IMR-90 (cell line): ENCODE results near the gene LMBRD2. TPM values are rescaled to one million over a fixed set of nuclear protein-coding genes. Genes with fewer than 3 reads are reported as not detected.

Source experiments
- ATAC-seq: fragments of 200-7000 bp; cut with Tn5 transposase; 2 replicates; pipeline ENCODE4 v1.9.1; 2020; ENCODE audit warnings: low read depth, mild to moderate bottlenecking, moderate library complexity
- BruUV-seq: library from RNA; stranded (reverse); fragments of 400-500 nt; replicated peaks from 2 replicates; lab custom pipeline; 2021; lab: Mats Ljungman, UMichigan
- CTCF ChIA-PET: fragments of 300-600 bp; formaldehyde crosslinking; extraction: SDS; loops from one replicate; lab custom pipeline; 2021; ENCODE audit warnings: antibody characterized with exemption; lab: Yijun Ruan, JAX
- POLR2A ChIA-PET: fragments of 300-600 bp; sonication (Branson Sonifier 250); formaldehyde crosslinking; loops from one replicate; lab custom pipeline; 2022; ENCODE audit warnings: antibody characterized with exemption; ENCODE audit not compliant: unreplicated experiment; lab: Charles Lee
- DNase-seq: peaks from one replicate; pipeline ENCODE4 v3.0.0; 2013
- H2AFZ ChIP-seq: replicated peaks from 2 replicates; pipeline ENCODE3; 2013; ENCODE audit warnings: low read length, mild to moderate bottlenecking; ENCODE audit not compliant: poor library complexity
- H2AK5ac ChIP-seq: 2 replicates; pipeline ENCODE4 v1.6.1; 2013; ENCODE audit warnings: low read depth, low read length, inconsistent platforms
- H2AK9ac ChIP-seq: replicated peaks from 2 replicates; pipeline ENCODE3; 2013; ENCODE audit warnings: mild to moderate bottlenecking, low read depth, low read length, moderate library complexity; ENCODE audit not compliant: poor library complexity
- H2BK120ac ChIP-seq: 2 replicates; pipeline ENCODE4 v1.6.1; 2013; ENCODE audit warnings: low read depth, low read length, inconsistent platforms
- H2BK15ac ChIP-seq: 3 replicates; pipeline ENCODE4 v1.6.1; 2013; ENCODE audit warnings: low read depth, low read length, inconsistent platforms
- H2BK20ac ChIP-seq: 2 replicates; pipeline ENCODE4 v1.6.1; 2013; ENCODE audit warnings: low read depth, mild to moderate bottlenecking, inconsistent platforms, low read length, moderate library complexity
- H2BK5ac ChIP-seq: 2 replicates; pipeline ENCODE4 v1.6.1; 2013; ENCODE audit warnings: mild to moderate bottlenecking, low read depth, low read length, inconsistent platforms; ENCODE audit not compliant: poor library complexity, severe bottlenecking
- H3K14ac ChIP-seq: replicated peaks from 2 replicates; pipeline ENCODE4 v1.6.1; 2013; ENCODE audit warnings: low read depth, low read length, inconsistent platforms
- H3K18ac ChIP-seq: 2 replicates; pipeline ENCODE4 v1.6.1; 2013; ENCODE audit warnings: low read depth, low read length, control low read depth
- H3K23ac ChIP-seq: 2 replicates; pipeline ENCODE4 v1.6.1; 2013; ENCODE audit warnings: low read depth, low read length, inconsistent platforms
- H3K27ac ChIP-seq: 2 replicates; pipeline ENCODE4 v1.5.1; 2013; ENCODE audit warnings: mild to moderate bottlenecking, control low read depth, low read length; ENCODE audit not compliant: insufficient read depth
- H3K27me3 ChIP-seq: 2 replicates; pipeline ENCODE4 v1.6.1; 2013; ENCODE audit warnings: low read length; ENCODE audit not compliant: control insufficient read depth, insufficient read depth
- H3K36me3 ChIP-seq: 2 replicates; pipeline ENCODE4 v1.6.1; 2013; ENCODE audit warnings: low read length, mixed read lengths; ENCODE audit not compliant: control insufficient read depth, insufficient read depth
- H3K4ac ChIP-seq: 2 replicates; pipeline ENCODE4 v1.6.1; 2013; ENCODE audit warnings: low read depth, low read length, inconsistent platforms
- H3K4me1 ChIP-seq: 2 replicates; pipeline ENCODE4 v1.6.1; 2013; ENCODE audit warnings: low read length, mixed read lengths; ENCODE audit not compliant: control insufficient read depth, insufficient read depth
- H3K4me2 ChIP-seq: 2 replicates; pipeline ENCODE4 v1.6.1; 2013; ENCODE audit warnings: low read depth, mild to moderate bottlenecking, control low read depth, low read length, moderate library complexity
- H3K4me3 ChIP-seq: 2 replicates; pipeline ENCODE4 v1.5.1; 2013; ENCODE audit warnings: low read depth, mild to moderate bottlenecking, control low read depth, low read length, moderate library complexity; ENCODE audit not compliant: insufficient read depth
- H3K56ac ChIP-seq: 2 replicates; pipeline ENCODE4 v1.6.1; 2013; ENCODE audit warnings: low read length, inconsistent platforms; ENCODE audit not compliant: insufficient read depth; ENCODE audit errors: extremely low read depth
- H3K79me1 ChIP-seq, 2 experiments: 2 replicates each; pipeline ENCODE4 v1.6.1; 2013; ENCODE audit warnings: low read length in 2 of 2, inconsistent platforms in 1 of 2, low read depth in 1 of 2
- H3K9ac ChIP-seq: 2 replicates; pipeline ENCODE4 v1.6.1; 2013; ENCODE audit warnings: low read depth, low read length, control low read depth
- H3K9me1 ChIP-seq: 2 replicates; pipeline ENCODE4 v1.6.1; 2013; ENCODE audit warnings: low read length, inconsistent platforms; ENCODE audit not compliant: insufficient read depth
- H3K9me3 ChIP-seq: 2 replicates; pipeline ENCODE4 v1.6.1; 2013; ENCODE audit warnings: low read length; ENCODE audit not compliant: control insufficient read depth, insufficient read depth
- H4K20me1 ChIP-seq: 2 replicates; pipeline ENCODE4 v1.6.1; 2013; ENCODE audit warnings: low read length, inconsistent platforms; ENCODE audit not compliant: insufficient read depth
- H4K5ac ChIP-seq: 2 replicates; pipeline ENCODE4 v1.6.1; 2013; ENCODE audit warnings: mild to moderate bottlenecking, low read depth, low read length, control low read depth
- H4K8ac ChIP-seq, 2 experiments: 2 replicates each; pipeline ENCODE4 v1.6.1; 2013; ENCODE audit warnings: low read depth in 2 of 2, low read length in 2 of 2, control low read depth in 1 of 2, inconsistent platforms in 1 of 2
- H4K91ac ChIP-seq: 2 replicates; pipeline ENCODE4 v1.6.1; 2013; ENCODE audit warnings: low read depth, low read length, inconsistent platforms; ENCODE audit not compliant: insufficient read depth
- CEBPB ChIP-seq: IDR thresholded peaks from 2 replicates; pipeline ENCODE4 v1.6.1; 2012; ENCODE audit warnings: low read depth, low read length, improper control_type of control experiment
- MAFK ChIP-seq: IDR thresholded peaks from 2 replicates; pipeline ENCODE4 v1.6.1; 2012; ENCODE audit warnings: low read depth, low read length, improper control_type of control experiment
- MAZ ChIP-seq: IDR thresholded peaks from 2 replicates; pipeline ENCODE4 v1.6.1; 2012; ENCODE audit warnings: low read depth, mild to moderate bottlenecking, low read length, improper control_type of control experiment, moderate library complexity, borderline replicate concordance
- USF2 ChIP-seq: fragments of 150-350 bp; IDR thresholded peaks from 2 replicates; pipeline ENCODE4 v1.6.1; 2017; ENCODE audit warnings: mild to moderate bottlenecking, antibody characterized with exemption, low read length, low read depth
- WGBS, 2 experiments: methylation state at CpG; one replicate each; pipeline versions ENCODE4 v1.1.5 to v1.1.7; 2013; ENCODE audit warnings: missing lambda C conversion rate in 2 of 2; ENCODE audit not compliant: insufficient read length in 1 of 2; ENCODE audit errors: extremely low coverage in 2 of 2; 5-methylcytosine and 5-hydroxymethylcytosine counted together
- dilution Hi-C: fragments of 300-500 bp; cut with HindIII; formaldehyde crosslinking; loops from one replicate; pipeline ENCODE4 v1.14.3; 2018; ENCODE audit warnings: low sequenced_read_pairs; ENCODE audit not compliant: unreplicated experiment
- in situ Hi-C: fragments of 300-500 bp; cut with MboI; formaldehyde crosslinking; loops from 3 replicates; pipeline ENCODE4 v1.14.3; 2019; ENCODE audit warnings: low sequenced_read_pairs, inconsistent platforms, mixed read lengths
- intact Hi-C: fragments of 100-400 bp; cut with micrococcal nuclease; formaldehyde crosslinking; loops from 2 replicates; pipeline ENCODE4 v1.10.0; 2022
- polyA plus RNA-seq, 3 experiments: library from polyadenylated mRNA; depleted of rRNA; stranded (reverse); fragments of >200 nt; gene quantifications; 2 replicates each; pipeline ENCODE4 v1.2.3, GENCODE V29; 2012; ENCODE audit warnings: low replicate concordance in 1 of 3
- total RNA-seq: library from RNA; depleted of rRNA; stranded (reverse); fragments of >200 nt; gene quantifications from 2 replicates; pipeline ENCODE4 v1.2.3, GENCODE V29; 2012

LMBRD2 gene
- total and polyA plus RNA-seq, 2 of the 4 experiments (the other 2 are of a cell fraction), result 1.8 to 5.2 TPM

- peaks cover 64% of the 10 kb centered on the region for H3K36me3 ChIP-seq
- DNase-seq, result no peak
- no peak overlapping the region for H2AK5ac ChIP-seq
- H2AK9ac ChIP-seq, result no peak overlapping the region
- no TSS peak for BruUV-seq
- H3K4ac ChIP-seq, result no peak overlapping the region
- H4K20me1 ChIP-seq, result peaks cover 4% of the 10 kb centered on the region; the same call in 1 of the 2 replicates
- no peak overlapping the region for H2AFZ ChIP-seq
- no peak overlapping the region for H2BK20ac ChIP-seq
- no peak overlapping the region for H3K4me2 ChIP-seq
- no peak overlapping the region for H2BK5ac ChIP-seq
- H3K79me1 ChIP-seq, result peaks cover 54 to 58% of the 10 kb centered on the region in 2 experiments
- intact Hi-C loops, result no loop called here
- dilution Hi-C loops, result no loop called here
- POLR2A ChIA-PET, result interaction anchor here (0.5 kb wide), 1 partner anchor 31 kb away, joined by 8 read pairs; no protein-coding TSS in a partner anchor
- no CpG with 5 or more reads among the region's 9 CpGs for WGBS, 2 experiments
- no peak overlapping the region for H4K5ac ChIP-seq
- no peaks in the 10 kb centered on the region for H3K27me3 ChIP-seq
- H2BK15ac ChIP-seq, result no peak overlapping the region
- no peak overlapping the region for H2BK120ac ChIP-seq
- no peak overlapping the region for H4K91ac ChIP-seq
- TF ChIP-seq CEBPB (no peak), MAFK (no peak), USF2 (no peak), MAZ (no peak)
- H3K27ac ChIP-seq, result no peak overlapping the region
- H3K9me3 ChIP-seq, result no peaks in the 10 kb centered on the region
- ATAC-seq, result no peak
- H3K56ac ChIP-seq, result no peak overlapping the region
- no peak overlapping the region for H3K14ac ChIP-seq
- no peaks in the 10 kb centered on the region for H3K9me1 ChIP-seq
- H3K23ac ChIP-seq, result no peak overlapping the region
- in situ Hi-C loops, result no loop called here
- H3K4me3 ChIP-seq, result no peak overlapping the region
- H3K9ac ChIP-seq, result no peak overlapping the region
- no peak overlapping the region for H3K18ac ChIP-seq
- H4K8ac ChIP-seq, result no peak overlapping the region
- H3K4me1 ChIP-seq, result peaks cover 6% of the 10 kb centered on the region; the same call in 1 of the 2 replicates
- CTCF ChIA-PET, result no interaction called here
Measured at GRCh38 chr5:36162810-36163486, 11.3 kb upstream of the LMBRD2 start.
